Skin epidermis (tissue), 12 donors: ENCODE data around the gene HOPX.
A peak's percentile ranks its signal among the peaks of the same experiment; 100 is the strongest.
"Not testable (repeated sequence)": the region's sequence is repeated elsewhere in the genome, so short reads cannot be mapped to it uniquely, and the experiment has no call there.

Source experiments
- H3K27ac ChIP-seq, 21 experiments: fragments of 200-600 bp; sonication (generic) in 11 of 21; one replicate each; pipeline ENCODE4 v1.5.0; 2020; ENCODE audit warnings: mild to moderate bottlenecking in 3 of 21, inconsistent platforms in 2 of 21, moderate library complexity in 2 of 21
- H3K4me3 ChIP-seq, 7 experiments: fragments of 200-600 bp; sonication (generic) in 2 of 7; one replicate each; pipeline ENCODE4 v1.5.0; 2020; ENCODE audit warnings: inconsistent platforms in 2 of 7, mild to moderate bottlenecking in 2 of 7, moderate library complexity in 1 of 7

Gene HOPX

DNA sequence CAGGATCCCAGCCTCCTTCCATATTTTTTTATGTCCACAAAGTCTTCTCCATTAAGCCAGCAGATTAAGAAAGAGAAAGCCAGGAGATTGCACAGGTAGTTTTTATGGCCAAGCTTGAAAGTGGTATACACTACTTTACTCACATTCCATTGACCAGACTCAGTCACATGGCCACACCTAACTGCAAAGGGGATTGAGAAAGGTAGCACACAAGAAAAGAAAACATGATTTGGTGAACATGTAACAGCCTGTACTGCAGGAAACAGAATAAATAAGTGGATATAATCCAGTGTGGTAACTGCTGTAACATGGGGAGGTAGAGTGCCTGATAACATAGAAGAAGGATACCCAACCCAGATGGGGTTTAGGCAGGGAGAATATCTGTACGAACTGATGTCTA, 43.9 kb downstream of the HOPX start:
- Histone ChIP-seq H3K4me3 (no peak overlapping the region), H3K27ac (peak overlapping the region in 2 of 21 experiments; percentile 25 to 51)

DNA sequence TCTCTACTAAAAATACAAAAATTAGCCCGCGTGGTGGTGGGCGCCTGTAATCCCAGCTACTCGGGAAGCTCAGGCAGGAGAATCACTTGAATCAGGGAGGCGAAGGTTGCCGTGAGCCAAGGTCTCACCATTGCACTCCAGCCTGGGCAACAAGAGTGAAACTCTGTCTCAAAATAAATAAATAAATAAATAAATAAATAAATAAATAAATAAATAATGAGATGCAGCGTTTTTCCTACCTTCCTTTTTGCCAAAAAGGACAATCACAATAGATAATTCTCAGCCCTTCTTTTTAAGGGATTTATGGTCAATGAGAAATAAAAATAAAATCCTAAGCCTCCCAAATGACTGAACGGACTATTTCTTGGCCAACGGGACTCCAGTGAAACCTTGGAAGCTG, 46.1 kb downstream of the HOPX start:
- not testable (repeated sequence) for H3K27ac ChIP-seq, H3K4me3 ChIP-seq

DNA sequence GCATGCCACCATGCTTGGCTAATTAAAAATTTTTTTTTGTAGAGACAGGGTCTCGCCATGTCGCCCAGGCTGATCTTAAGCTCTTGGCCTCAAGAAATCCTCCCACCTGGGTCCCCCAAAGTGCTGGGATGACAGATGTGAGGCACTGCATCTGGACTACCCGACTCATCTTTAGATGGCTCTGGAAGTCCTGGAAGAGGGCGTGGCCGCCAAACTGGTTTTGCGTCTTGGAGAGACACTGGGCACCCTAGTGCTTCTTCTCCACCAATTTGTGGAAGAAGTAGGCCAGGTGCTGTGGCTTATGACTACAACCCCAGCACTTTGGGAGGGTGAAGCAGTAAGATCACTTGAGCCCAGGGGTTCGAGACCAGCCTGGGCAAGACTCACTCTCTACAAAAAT, 47.6 kb downstream of the HOPX start:
- H3K27ac ChIP-seq = no peak overlapping the region

DNA sequence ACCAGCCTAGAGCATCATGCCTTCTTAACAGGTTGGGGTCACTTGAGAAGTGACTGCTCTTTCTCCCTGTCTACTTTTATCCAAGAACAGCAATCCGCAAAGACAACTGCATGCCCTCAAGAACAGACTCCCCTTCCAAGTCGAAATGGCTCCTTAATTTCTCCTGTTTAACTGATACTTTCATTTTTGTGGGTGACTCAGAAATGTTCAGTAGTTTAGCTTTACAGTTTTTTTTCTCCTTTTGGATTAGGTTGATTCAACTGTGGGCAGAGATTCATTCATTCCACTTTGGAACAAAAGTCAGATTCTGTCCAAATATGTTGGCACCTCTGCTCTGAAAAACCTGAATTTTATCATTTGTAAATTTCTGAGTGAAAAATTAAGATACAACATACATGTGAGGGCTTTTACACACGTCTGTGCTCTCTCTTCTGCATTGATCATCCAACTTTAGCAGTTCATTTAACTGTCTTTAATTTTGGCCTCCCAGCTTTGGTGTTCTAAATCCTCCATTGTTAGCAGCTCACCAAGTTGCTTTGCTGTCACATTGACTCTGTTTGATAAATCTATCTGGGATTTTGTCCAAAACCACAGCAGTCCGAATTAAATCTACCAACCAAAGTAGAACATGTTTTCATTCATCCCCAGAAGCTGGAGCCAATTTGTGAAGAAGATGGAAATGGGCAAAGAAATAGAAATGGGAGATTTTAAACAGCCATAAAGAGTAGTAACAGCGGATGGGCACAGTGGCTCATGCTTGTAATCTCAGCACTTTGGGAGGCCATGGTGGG, 50.0 kb downstream of the HOPX start:
- Histone ChIP-seq H3K4me3 (no peak overlapping the region), H3K27ac (peak overlapping the region in 2 of 21 experiments; percentile 29 to 65)

More for the DNA sequence above, 47.6 kb downstream of the HOPX start:
- no peak overlapping the region for H3K4me3 ChIP-seq

DNA sequence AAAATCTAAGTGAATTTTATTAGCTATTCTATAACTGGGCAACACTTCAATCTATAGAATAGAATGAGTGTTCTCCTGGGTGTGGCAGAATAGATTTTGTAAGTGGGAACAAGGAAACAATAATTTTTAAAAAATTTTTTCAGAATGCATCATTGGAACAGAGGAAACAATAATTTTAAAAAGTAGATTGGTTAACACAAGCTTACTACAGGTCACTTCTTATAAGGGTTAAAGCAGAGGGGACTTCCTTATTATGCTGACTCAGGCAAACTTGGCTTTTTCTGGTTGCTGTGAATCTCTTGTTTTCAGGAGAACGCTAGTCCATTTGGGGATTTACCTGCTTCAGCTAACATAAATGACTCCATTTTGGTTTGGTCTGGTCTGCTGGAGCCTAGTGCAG, 52.5 kb downstream of the HOPX start:
- Histone ChIP-seq H3K4me3 (no peak overlapping the region), H3K27ac (no peak overlapping the region)

DNA sequence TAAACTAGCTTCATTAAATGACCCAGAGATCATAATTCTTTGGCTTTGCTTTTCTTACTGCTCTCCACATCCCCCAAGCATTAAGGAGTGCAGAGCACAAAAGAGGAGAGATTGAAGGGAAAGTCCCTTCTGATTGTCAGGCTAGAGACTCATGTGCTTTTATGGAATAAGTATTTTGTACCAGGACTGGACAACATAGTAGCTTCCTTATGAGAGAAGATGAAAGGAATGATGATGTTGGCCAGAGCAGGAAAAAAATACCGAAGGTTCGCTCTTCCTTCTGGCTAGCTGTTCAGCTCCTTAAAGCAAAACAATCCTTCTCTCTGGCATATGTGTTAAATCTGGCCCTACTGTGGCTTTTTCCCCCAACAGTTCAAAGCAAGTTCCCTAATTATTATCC, 53.1 kb downstream of the HOPX start:
- H3K27ac ChIP-seq = no peak overlapping the region

DNA sequence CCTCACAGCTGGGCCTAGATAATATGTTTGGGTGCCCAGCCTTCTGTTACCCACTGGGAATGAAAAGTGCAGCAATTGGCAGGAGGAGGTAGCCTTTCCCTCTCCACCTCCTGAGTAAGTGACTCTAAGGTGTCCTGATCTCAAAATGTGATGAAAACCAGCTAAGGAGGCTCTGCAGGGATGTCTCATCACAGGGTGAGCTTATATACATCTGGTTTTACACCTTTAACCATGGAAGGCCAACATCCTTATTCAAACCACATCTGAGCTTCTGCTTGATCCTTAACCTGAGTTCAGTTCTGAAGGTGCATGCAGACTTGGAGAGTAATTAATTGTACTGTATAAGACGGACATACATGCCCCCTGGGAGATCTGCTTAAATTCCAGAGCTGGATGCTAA, 53.7 kb downstream of the HOPX start:
- no peak overlapping the region for H3K27ac ChIP-seq
- H3K4me3 ChIP-seq = no peak overlapping the region

More for the DNA sequence above, 53.1 kb downstream of the HOPX start:
- H3K4me3 ChIP-seq = no peak overlapping the region

DNA sequence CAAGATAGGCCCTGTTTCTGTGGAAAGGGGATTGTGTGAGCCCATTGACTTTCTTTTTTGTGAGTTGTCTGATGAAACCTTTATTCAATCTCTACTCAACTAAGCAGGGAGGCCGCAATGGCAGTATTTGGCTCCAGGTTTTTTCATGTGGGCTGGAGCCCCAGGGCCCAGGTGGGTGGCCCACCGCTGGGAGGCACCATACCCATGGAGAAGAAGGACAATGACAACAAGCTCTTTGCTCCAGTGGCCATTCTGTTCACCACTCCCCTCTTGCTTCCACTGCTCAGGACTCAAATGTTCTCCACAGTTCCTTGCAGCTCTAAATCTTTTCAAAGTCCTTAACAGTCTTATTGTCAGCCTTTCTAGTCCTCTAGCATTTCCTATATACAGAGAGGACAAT, 54.1 kb downstream of the HOPX start:
- Histone ChIP-seq H3K4me3 (no peak overlapping the region), H3K27ac (no peak overlapping the region)

DNA sequence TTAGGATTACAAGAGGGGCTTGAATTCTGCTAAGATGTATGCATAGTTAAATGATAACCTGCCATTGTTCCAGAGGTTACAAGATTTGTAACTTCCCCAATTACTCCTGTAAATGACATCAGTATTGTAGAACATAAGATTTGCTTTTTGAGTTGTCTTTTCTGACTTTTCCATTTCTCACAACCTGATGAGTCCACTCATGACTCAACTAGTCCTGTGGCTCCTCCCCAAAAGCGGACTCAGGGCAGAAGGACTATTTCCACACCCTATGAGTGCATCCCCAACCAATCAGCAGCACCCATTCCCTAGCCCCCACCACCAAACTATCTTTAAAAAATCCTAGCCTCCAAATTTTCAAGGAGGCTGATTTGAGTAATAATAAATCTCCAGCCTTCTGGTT, 54.7 kb downstream of the HOPX start:
- no peak overlapping the region for H3K4me3 ChIP-seq
- no peak overlapping the region for H3K27ac ChIP-seq

DNA sequence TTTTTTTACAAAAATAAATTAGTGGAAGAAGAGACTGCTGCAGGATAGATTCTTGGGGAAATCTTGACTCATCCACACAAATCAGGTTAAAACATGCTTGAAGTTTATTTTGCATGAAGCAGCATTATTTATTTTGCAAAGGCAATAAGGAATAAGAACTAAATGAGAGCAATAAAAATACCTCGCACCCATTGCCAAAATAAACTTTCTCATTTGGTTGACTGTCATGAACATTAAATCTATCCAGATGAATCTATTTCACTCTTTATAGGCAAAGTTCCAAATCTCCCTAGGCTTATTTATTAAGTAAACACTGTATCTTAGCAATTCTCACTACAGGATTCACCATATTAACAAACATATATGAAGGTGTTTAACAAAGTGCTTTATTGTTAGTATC, 58.9 kb downstream of the HOPX start:
- Histone ChIP-seq H3K4me3 (no peak overlapping the region), H3K27ac (peak overlapping the region in 11 of 21 experiments; percentile 5 to 81 (median 69))

DNA sequence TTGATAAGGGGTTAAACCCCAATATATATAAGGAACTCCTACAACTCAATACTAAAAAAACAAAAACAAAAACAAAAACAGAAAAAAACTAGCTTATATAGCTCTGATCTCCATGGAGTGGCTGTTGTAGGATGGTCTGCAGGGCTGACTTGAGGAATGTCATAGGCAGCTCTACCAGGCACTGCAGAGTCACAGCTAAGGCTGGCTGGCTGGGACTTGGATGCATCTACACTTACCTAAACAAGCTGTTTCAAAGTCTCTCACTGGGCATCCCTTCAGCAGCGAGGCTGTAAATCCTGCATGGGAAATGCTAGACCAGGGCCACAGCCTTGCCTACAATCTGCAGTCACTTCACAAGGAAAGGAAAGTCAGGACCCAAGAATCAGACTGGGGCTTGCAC, 61.3 kb downstream of the HOPX start:
- H3K4me3 ChIP-seq = no peak overlapping the region
- H3K27ac ChIP-seq = no peak overlapping the region

DNA sequence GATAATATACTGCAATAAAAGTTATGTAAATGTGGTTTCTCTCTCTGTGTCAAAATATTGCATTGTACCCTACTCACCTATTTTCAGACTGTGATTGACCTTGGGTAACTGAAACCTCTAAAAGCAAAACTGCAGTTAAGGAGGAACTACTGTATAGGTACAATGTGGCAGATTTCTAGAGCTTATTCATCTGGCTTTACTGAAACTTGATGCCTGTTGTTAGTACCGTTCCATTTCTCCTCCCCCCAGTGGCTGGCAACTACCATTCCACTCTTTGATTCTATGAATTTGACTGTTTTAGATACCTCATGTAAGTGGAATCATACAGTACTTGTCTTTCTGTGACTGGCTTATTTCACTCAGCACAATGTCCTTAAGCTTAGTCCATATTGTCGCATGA, 61.9 kb downstream of the HOPX start:
- H3K4me3 ChIP-seq = no peak overlapping the region
- H3K27ac ChIP-seq = no peak overlapping the region

DNA sequence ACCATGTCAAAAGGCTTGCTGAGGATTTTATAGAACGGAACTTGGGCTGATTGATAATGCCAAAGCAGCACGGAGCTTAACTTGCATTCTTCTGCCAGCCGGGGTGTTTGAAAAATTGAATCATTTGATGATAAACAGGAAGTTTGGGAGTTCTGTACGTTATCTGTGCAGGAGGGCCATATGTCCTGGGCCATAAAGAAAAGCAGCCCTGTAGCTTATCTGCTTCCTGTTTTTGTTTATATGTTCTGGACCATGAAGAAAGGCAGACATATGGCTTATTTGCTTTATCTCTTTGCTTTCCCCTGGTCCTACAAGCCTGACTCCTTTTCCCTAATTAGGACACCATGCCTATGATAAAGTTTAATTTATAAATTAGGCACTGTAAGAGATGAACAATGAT, 62.4 kb downstream of the HOPX start:
- H3K27ac ChIP-seq = no peak overlapping the region
- H3K4me3 ChIP-seq = no peak overlapping the region

DNA sequence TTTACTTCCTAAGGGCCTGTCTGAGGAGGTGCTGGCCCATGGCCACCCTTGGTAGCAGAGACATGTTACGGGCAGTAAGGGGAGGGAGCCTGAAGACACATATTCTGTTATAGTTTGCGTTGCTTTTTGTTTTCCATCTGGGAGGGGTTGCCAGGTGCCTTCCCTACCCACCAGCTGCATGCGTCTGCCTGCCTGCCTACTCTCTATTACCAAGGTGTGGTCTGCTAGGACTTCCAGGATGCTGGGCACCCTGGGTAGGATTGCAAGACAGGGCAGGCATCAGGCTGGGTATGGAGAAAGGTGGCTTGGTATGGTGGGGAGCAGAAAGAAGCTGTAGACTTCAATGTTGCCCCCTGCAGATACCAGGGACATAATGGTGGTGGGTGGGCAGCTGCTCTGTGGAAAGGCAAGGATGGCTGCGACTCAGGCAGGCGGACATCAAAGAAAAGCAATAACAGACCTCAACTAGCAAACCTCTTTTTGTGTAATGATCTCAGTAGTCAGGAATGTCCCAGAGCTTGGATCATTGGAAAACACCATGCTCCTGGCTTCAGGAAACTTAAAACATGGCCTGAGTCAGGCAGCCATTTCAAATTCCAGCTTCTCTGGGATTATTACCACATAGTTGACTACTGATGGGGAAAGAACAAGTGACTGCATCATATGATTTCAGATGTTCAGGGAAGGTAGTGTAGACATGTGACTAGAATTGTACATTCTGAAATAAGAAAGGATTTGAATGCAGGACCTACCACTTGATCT, 67.8 kb downstream of the HOPX start:
- Histone ChIP-seq H3K27ac (peak overlapping the region in 13 of 21 experiments; percentile 10 to 78 (median 55)), H3K4me3 (no peak overlapping the region)

DNA sequence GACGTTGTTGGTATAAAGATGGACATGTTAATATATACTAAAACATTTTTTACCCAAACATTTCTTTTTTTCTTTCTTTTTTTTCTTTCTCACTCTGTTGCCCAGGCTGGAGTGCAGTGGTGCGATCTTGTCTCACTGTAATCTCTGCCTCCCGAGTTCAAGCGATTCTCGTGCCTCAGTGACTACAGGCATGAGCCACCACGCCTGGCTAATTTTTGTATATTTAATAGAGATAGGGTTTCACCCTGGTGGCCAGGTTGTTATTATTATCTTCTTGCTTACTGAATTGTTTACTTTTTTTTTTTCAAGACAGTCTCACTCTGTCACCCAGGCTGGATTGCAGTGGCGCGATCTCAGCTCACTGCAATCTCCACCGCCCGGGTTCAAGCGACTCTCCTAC, 68.8 kb downstream of the HOPX start:
- Histone ChIP-seq H3K4me3 (no peak overlapping the region), H3K27ac (peak overlapping the region in 4 of 21 experiments; percentile 18 to 69 (median 40))

DNA sequence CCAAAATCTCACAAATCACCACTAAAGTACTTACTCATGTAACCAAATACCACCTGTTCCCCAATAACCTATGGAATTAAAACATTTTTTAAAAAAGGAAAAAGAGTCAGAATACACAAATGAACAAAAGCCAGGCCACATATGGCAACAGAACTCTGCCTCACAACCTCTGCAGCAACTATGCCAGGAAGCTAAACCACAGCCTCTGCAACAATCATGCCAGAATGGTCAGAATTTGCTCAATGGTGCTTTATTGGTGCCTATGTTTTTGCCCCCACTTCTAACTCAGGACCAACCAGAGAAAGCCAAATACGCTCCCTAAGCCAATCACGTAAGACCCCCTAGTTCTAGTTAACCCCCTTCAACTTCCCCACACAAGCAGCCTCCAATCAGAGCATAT, 69.6 kb downstream of the HOPX start:
- Histone ChIP-seq H3K27ac (no peak overlapping the region), H3K4me3 (no peak overlapping the region)

DNA sequence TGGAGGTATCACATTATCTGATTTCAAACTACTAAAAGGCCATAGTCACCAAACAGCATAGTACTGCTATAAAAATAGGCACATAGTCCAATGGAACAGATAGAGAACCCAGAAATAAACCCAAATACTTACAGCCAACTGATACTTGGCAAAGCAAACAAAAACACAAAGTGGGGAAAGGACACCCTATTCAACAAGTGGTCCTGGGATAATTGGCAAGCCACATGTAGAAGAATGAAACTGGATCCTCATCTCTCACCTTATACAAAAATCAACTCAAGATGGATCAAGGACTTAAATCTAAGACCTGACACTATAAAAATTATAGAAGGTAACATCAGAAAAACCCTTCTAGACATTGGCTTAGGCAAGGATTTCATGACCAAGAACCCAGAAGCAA, 70.9 kb downstream of the HOPX start:
- H3K4me3 ChIP-seq = not testable (repeated sequence)

DNA sequence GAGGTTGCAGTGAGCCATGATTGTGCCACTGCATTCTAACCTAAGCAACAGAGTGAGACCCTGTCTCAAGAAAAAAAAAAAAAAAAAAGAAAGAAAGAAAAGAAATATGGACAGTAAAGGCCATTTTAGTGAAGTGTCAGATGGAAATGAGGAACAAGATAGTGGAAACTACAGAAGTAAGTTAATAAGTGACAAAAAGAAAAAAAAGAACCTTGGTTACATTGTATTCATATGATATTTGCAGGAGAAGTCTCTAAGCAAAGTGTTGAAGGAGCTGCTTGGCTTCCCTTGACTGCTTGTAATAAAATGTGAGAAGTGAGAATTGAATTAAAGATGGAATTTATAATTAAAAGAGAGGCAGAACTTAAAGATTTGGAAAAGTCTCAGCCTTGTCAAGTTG, 73.2 kb downstream of the HOPX start:
- Histone ChIP-seq H3K4me3 (no peak overlapping the region), H3K27ac (no peak overlapping the region)

More for the DNA sequence above, 70.9 kb downstream of the HOPX start:
- not testable (repeated sequence) for H3K27ac ChIP-seq

DNA sequence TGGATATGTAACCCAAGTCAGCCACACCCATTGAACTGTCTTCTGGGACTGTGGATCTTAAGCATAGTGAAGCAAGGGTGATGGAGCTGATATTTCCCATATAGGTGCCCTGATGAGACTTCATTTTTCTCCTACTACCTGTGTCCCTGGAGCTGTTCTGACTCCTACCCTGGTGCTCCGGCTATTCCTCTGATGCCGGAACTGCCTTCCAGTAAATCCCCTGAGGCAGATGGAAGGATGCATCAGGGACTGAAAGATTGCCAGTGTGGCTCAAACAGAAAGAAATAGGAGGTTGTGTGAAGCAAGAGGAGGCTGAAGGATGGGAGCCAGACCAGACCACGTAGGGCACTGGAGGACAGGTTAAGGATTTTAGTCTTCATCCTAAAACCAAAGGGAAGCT, 74.7 kb downstream of the HOPX start:
- Histone ChIP-seq H3K27ac (no peak overlapping the region), H3K4me3 (no peak overlapping the region)

DNA sequence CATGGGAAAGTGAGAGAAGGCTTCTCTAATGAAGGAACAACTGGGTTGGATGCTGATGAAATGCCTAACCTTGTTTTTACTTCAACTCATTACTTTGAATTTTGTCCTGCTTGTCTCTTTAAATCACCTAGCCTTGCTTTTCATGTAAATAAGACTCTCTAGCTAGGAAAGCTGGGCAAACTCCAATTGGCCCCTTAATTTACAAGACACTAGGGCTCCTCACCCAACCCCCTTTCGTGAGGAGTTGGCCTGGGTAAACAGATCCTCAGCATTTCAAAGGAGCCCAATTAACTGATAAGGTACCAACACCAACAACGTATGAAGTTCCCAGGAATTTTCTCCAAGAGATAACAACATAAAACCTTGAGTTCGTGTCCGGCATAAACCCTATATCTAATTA, 75.6 kb downstream of the HOPX start:
- H3K4me3 ChIP-seq, H3K27ac ChIP-seq: not testable (repeated sequence)

DNA sequence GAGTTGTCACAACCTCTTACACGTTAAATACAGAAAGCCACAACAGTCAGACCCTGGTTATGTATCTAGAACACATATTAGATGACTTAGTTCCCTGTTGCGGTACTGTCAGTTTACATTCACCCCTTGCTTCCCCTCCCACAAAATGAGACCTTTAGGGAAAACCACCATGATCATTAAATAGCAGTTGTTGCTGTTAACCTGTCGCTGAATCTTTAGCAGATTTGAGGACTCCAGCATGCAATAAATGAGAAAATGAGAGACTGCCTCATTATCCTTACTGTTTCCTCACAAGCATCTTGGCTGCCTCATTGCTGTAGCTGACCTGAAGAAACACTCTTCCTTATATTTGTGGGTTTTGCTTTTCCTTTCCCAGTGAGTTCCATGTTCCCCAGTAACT, 77.8 kb downstream of the HOPX start:
- Histone ChIP-seq H3K4me3 (no peak overlapping the region), H3K27ac (no peak overlapping the region)
